ENCODE results near the gene MYMK.

DNA sequence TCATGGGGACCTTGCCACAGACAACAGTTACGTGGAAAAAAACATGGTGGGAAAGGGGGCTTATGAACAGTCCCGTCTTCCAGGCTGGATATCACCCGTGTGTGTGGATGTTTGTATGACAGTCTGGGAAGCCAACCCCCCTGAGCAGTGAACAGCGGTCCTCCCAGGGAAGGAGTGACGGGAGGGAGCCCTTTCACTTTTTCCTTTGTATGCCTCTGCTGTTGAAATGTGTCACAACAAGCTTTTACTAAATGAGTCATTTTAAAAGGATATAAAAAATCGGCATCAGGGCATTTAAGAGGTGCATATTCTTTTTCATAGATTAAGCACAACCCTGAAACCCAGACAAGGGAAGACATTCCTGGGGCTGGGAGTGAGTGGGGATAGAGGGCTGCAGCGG lies 5.1 kb downstream of the MYMK start:
- TF ChIP-seq FOXM1 (IDR thresholded peaks at IDR 0.05; ENCODE audit: borderline replicate concordance): no peak
- no peak for TF ChIP-seq ARNT (IDR thresholded peaks at IDR 0.05)
- TF ChIP-seq ELF4 (IDR thresholded peaks at IDR 0.05): no peak
- TF ChIP-seq CTBP1 (IDR thresholded peaks at IDR 0.05; ENCODE audit: borderline replicate concordance): no peak
- TF ChIP-seq L3MBTL2 (conservative IDR thresholded peaks at IDR 0.05): no peak
- TF ChIP-seq HDGF (IDR thresholded peaks at IDR 0.05; ENCODE audit: borderline replicate concordance): no peak
- TF ChIP-seq SP1 (IDR thresholded peaks at IDR 0.05): no peak
- TF ChIP-seq LEF1 (IDR thresholded peaks at IDR 0.05; ENCODE audit: borderline replicate concordance): no peak
- no peak for TF ChIP-seq FOXK2 (IDR thresholded peaks at IDR 0.05)

Data from HEK293T (cell line).